SJSA1 (cell line): Measurements from ENCODE around the gene P2RX6. TPM values are rescaled to one million over a fixed set of nuclear protein-coding genes. Genes with fewer than 3 reads are reported as not detected.
A peak's percentile ranks its signal among the peaks of the same experiment; 100 is the strongest.
"Not testable (repeated sequence)": the region's sequence is repeated elsewhere in the genome, so short reads cannot be mapped to it uniquely, and the experiment has no call there.

Experiments used
- DNase-seq, 2 experiments: peaks; one replicate each; pipeline ENCODE4 v3.0.0-alpha.2; 2015 to 2020; ENCODE audit warnings: low spot score in 2 of 2, low read depth in 1 of 2
- H3K27ac ChIP-seq: fragments of 250-450 bp; sonication (Bioruptor Pico); 2 replicates; pipeline ENCODE4 v1.5.1; 2020; ENCODE audit warnings: mild to moderate bottlenecking, moderate library complexity
- H3K27me3 ChIP-seq: fragments of 250-450 bp; sonication (Bioruptor Pico); replicated peaks from 2 replicates; pipeline ENCODE4 v1.5.1; 2020; ENCODE audit warnings: mild to moderate bottlenecking, moderate library complexity
- H3K36me3 ChIP-seq: fragments of 250-450 bp; sonication (Bioruptor Pico); 2 replicates; pipeline ENCODE4 v1.5.1; 2020; ENCODE audit warnings: mild to moderate bottlenecking
- H3K4me1 ChIP-seq: fragments of 250-450 bp; sonication (Bioruptor Pico); replicated peaks from 2 replicates; pipeline ENCODE4 v1.6.1; 2021; ENCODE audit warnings: mild to moderate bottlenecking
- H3K4me3 ChIP-seq: fragments of 250-450 bp; sonication (Bioruptor Pico); 2 replicates; pipeline ENCODE4 v1.5.1; 2020; ENCODE audit warnings: mild to moderate bottlenecking
- H3K9me3 ChIP-seq: fragments of 250-450 bp; sonication (Bioruptor Pico); replicated peaks from 2 replicates; pipeline ENCODE4 v1.5.1; 2020; ENCODE audit warnings: mild to moderate bottlenecking
- total RNA-seq: library from RNA; depleted of rRNA; stranded (reverse); fragments of >200 nt; shearing (Covaris generic); gene quantifications from 2 replicates; pipeline ENCODE4 v1.2.3, GENCODE V29; 2014

P2RX6 gene
- total RNA-seq, 1 experiment from 2014 or later: 0.05 TPM

GRCh38 chr22:21009208-21009607 lies 5.8 kb upstream of the P2RX6 start:
- H3K4me3 ChIP-seq, H3K27ac ChIP-seq, H3K4me1 ChIP-seq, H3K36me3 ChIP-seq, DNase-seq, H3K27me3 ChIP-seq, H3K9me3 ChIP-seq: not testable (repeated sequence)

- H3K4me3 ChIP-seq: no peak overlapping the region
- H3K27me3 ChIP-seq: no peaks in the 10 kb centered on the region
- peak in 1 of 2 experiments; percentile 25 for DNase-seq
- no peaks in the 10 kb centered on the region for H3K9me3 ChIP-seq
- H3K4me1 ChIP-seq: peaks cover 14% of the 10 kb centered on the region
- H3K36me3 ChIP-seq: no peaks in the 10 kb centered on the region
- no peak overlapping the region for H3K27ac ChIP-seq
These were observed 5.1 kb upstream of the P2RX6 start for GRCh38 chr22:21009638-21010425.

- Histone ChIP-seq H3K4me1 (peaks cover 21% of the 10 kb centered on the region), H3K27ac (no peak overlapping the region), H3K9me3 (no peaks in the 10 kb centered on the region), H3K27me3 (no peaks in the 10 kb centered on the region), H3K36me3 (no peaks in the 10 kb centered on the region), H3K4me3 (no peak overlapping the region)
- DNase-seq: no peak
These were observed 4.4 kb upstream of the P2RX6 start for GRCh38 chr22:21010426-21011113.

- DNase-seq: no peak
- Histone ChIP-seq H3K9me3 (no peaks in the 10 kb centered on the region), H3K4me3 (no peak overlapping the region), H3K4me1 (peaks cover 22% of the 10 kb centered on the region), H3K36me3 (no peaks in the 10 kb centered on the region), H3K27me3 (no peaks in the 10 kb centered on the region), H3K27ac (no peak overlapping the region)
These were observed 2.2 kb upstream of the P2RX6 start for GRCh38 chr22:21012446-21013407.

GRCh38 chr22:21013657-21014201 lies 1.2 kb upstream of the P2RX6 start:
- peak overlapping the region; percentile 37 for H3K4me3 ChIP-seq
- H3K27me3 ChIP-seq: no peaks in the 10 kb centered on the region
- DNase-seq: no peak
- peak overlapping the region; percentile 55 for H3K27ac ChIP-seq
- no peaks in the 10 kb centered on the region for H3K9me3 ChIP-seq
- no peaks in the 10 kb centered on the region for H3K36me3 ChIP-seq
- H3K4me1 ChIP-seq: peaks cover 22% of the 10 kb centered on the region

- Histone ChIP-seq H3K27me3 (no peaks in the 10 kb centered on the region), H3K4me3 (peak overlapping the region; percentile 37), H3K9me3 (no peaks in the 10 kb centered on the region), H3K27ac (peak overlapping the region; percentile 55; the same call in 1 of the 2 replicates), H3K4me1 (peaks cover 22% of the 10 kb centered on the region), H3K36me3 (no peaks in the 10 kb centered on the region)
- peak; percentile 87 to 97 for DNase-seq
These were observed 701 bp upstream of the P2RX6 start for GRCh38 chr22:21014202-21014725.

GRCh38 chr22:21015466-21016006 lies 571 bp downstream of the P2RX6 start:
- Histone ChIP-seq H3K27me3 (no peaks in the 10 kb centered on the region), H3K9me3 (no peaks in the 10 kb centered on the region; the same call in 1 of the 2 replicates), H3K36me3 (no peaks in the 10 kb centered on the region), H3K27ac (no peak overlapping the region), H3K4me1 (peaks cover 22% of the 10 kb centered on the region), H3K4me3 (no peak overlapping the region)
- no peak for DNase-seq

- no peaks in the 10 kb centered on the region for H3K36me3 ChIP-seq
- H3K27me3 ChIP-seq: no peaks in the 10 kb centered on the region
- no peak for DNase-seq
- peaks cover 22% of the 10 kb centered on the region for H3K4me1 ChIP-seq
- no peaks in the 10 kb centered on the region; the same call in 1 of the 2 replicates for H3K9me3 ChIP-seq
- H3K4me3 ChIP-seq: no peak overlapping the region
- H3K27ac ChIP-seq: no peak overlapping the region
These were observed 1.9 kb downstream of the P2RX6 start for GRCh38 chr22:21016644-21017420.

GRCh38 chr22:21018314-21018713 lies 3.3 kb downstream of the P2RX6 start:
- Histone ChIP-seq H3K4me3 (no peak overlapping the region), H3K27me3 (no peaks in the 10 kb centered on the region), H3K4me1 (peaks cover 22% of the 10 kb centered on the region), H3K36me3 (no peaks in the 10 kb centered on the region), H3K9me3 (no peaks in the 10 kb centered on the region; the same call in 1 of the 2 replicates), H3K27ac (no peak overlapping the region)
- DNase-seq: no peak

GRCh38 chr22:21020802-21021429 lies 6.0 kb downstream of the P2RX6 start:
- Histone ChIP-seq H3K36me3 (no peaks in the 10 kb centered on the region), H3K27ac (no peak overlapping the region), H3K4me3 (no peak overlapping the region), H3K9me3 (no peaks in the 10 kb centered on the region; the same call in 1 of the 2 replicates), H3K4me1 (no peaks in the 10 kb centered on the region), H3K27me3 (no peaks in the 10 kb centered on the region)
- DNase-seq: no peak

GRCh38 chr22:21022507-21022906 lies 7.5 kb downstream of the P2RX6 start:
- H3K9me3 ChIP-seq: no peaks in the 10 kb centered on the region; the same call in 1 of the 2 replicates
- no peaks in the 10 kb centered on the region for H3K4me1 ChIP-seq
- no peak for DNase-seq
- H3K4me3 ChIP-seq: no peak overlapping the region
- no peaks in the 10 kb centered on the region for H3K36me3 ChIP-seq
- no peaks in the 10 kb centered on the region for H3K27me3 ChIP-seq
- no peak overlapping the region for H3K27ac ChIP-seq
